ENCODE results near the gene LMO1.

LMO1 gene

GRCh38 chr11:8202516-8203413, 60.9 kb downstream of the LMO1 start:
- no peak for TF ChIP-seq CTCF (IDR thresholded peaks at IDR 0.05; ENCODE audit: low read length, missing control alignments)
- no peak for DNase-seq (ENCODE audit: low read depth)
- H3K4me3 ChIP-seq (replicated peaks; ENCODE audit: low read depth, low read length), result no peak overlapping the region

- TF ChIP-seq CTCF (IDR thresholded peaks at IDR 0.05; ENCODE audit: low read length, missing control alignments), result no peak
- DNase-seq (ENCODE audit: low read depth), result no peak
- no peak overlapping the region for H3K4me3 ChIP-seq (replicated peaks; ENCODE audit: low read depth, low read length)
These were observed 61.9 kb downstream of the LMO1 start for GRCh38 chr11:8201644-8202365.

GRCh38 chr11:8199676-8200075, 64.0 kb downstream of the LMO1 start:
- no peak for TF ChIP-seq CTCF (IDR thresholded peaks at IDR 0.05; ENCODE audit: low read length, missing control alignments)

GRCh38 chr11:8196749-8197148, 66.9 kb downstream of the LMO1 start:
- DNase-seq (ENCODE audit: low read depth), result no peak
- TF ChIP-seq CTCF (IDR thresholded peaks at IDR 0.05; ENCODE audit: low read length, missing control alignments), result no peak
- no peak overlapping the region for H3K4me3 ChIP-seq (replicated peaks; ENCODE audit: low read depth, low read length)

More at GRCh38 chr11:8199676-8200075, 64.0 kb downstream of the LMO1 start:
- no peak for DNase-seq (ENCODE audit: low read depth)
- no peak overlapping the region for H3K4me3 ChIP-seq (replicated peaks; ENCODE audit: low read depth, low read length)

- H3K4me3 ChIP-seq (replicated peaks; ENCODE audit: low read depth, low read length), result no peak overlapping the region
- no peak for DNase-seq (ENCODE audit: low read depth)
- no peak for TF ChIP-seq CTCF (IDR thresholded peaks at IDR 0.05; ENCODE audit: low read length, missing control alignments)
These were observed 68.7 kb downstream of the LMO1 start for GRCh38 chr11:8194956-8195355.

- no peak for TF ChIP-seq CTCF (IDR thresholded peaks at IDR 0.05; ENCODE audit: low read length, missing control alignments)
- no peak for DNase-seq (ENCODE audit: low read depth)
- no peak overlapping the region for H3K4me3 ChIP-seq (replicated peaks; ENCODE audit: low read depth, low read length)
These were observed 70.8 kb downstream of the LMO1 start for GRCh38 chr11:8192896-8193209.

All from fibroblast of pulmonary artery (primary cell).